Aortic smooth muscle cell (primary cell): ENCODE measurements around the gene PSEN1. TPM values are rescaled to one million over a fixed set of nuclear protein-coding genes. Genes with fewer than 3 reads are reported as not detected.

Experiments
- total RNA-seq: library from RNA; depleted of rRNA; stranded (reverse); fragments of >200 nt; gene quantifications from 2 replicates; pipeline ENCODE4 v1.2.3, GENCODE V29; 2014

The PSEN1 gene
- 47.4 and 51.8 TPM in 2 replicates for total RNA-seq

DNA sequence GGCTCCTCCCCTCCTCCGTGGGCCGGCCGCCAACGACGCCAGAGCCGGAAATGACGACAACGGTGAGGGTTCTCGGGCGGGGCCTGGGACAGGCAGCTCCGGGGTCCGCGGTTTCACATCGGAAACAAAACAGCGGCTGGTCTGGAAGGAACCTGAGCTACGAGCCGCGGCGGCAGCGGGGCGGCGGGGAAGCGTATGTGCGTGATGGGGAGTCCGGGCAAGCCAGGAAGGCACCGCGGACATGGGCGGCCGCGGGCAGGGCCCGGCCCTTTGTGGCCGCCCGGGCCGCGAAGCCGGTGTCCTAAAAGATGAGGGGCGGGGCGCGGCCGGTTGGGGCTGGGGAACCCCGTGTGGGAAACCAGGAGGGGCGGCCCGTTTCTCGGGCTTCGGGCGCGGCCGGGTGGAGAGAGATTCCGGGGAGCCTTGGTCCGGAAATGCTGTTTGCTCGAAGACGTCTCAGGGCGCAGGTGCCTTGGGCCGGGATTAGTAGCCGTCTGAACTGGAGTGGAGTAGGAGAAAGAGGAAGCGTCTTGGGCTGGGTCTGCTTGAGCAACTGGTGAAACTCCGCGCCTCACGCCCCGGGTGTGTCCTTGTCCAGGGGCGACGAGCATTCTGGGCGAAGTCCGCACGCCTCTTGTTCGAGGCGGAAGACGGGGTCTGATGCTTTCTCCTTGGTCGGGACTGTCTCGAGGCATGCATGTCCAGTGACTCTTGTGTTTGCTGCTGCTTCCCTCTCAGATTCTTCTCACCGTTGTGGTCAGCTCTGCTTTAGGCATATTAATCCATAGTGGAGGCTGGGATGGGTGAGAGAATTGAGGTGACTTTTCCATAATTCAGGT, at the start of gene PSEN1:
Gene PSEN1 (plus strand): TSS at position 121 of the 839 bp plus-strand sequence. CDS start 11,513 bp downstream, outside the sequence.

DNA sequence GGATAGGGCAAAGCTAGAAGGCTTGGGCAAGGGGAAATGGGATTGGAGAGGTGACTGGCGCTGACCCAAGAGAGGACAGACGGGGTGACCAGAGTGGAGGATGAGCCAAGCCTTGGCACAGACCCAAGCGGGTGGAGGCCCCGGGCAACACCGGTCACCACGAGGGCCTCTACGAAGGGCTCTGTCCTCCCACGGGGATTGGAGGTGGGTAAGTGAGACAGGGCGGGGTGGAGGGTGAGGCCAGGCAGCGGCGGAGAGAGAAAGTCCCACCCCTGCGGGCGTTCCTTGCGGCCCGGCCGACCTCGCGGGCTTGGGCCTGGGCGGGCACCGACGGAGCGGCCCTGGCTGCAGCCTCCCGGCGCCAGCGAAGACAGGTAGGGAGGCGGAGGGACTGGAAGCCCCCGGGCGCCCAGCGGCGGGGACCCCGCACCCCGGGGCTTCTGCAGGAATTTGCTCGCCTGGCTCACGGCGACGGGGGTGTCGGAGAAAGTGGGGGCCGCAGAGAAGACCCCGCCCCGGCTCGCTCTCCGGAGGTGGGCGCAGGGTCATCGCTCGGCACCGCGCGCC, 101.0 kb downstream of the PSEN1 start, which contains the start of gene PAPLN:
Gene PAPLN (plus strand): TSS at position 288 of the 567 bp plus-strand sequence. CDS start 2,273 bp downstream, outside the sequence.

Other genes with a start within 250 kb of the PSEN1 start
- 1.7 and 1.8 TPM in 2 replicates for gene DPF3, start 242.4 kb upstream of the PSEN1 start, total RNA-seq
- gene DCAF4, start 210.0 kb upstream of the PSEN1 start, total RNA-seq: 5.5 and 8.1 TPM in 2 replicates
- gene ZFYVE1, start 109.4 kb upstream of the PSEN1 start, total RNA-seq: 14.7 and 16.0 TPM in 2 replicates
- gene RBM25, start 78.0 kb upstream of the PSEN1 start, total RNA-seq: 34.3 and 41.2 TPM in 2 replicates
- gene PAPLN, start 101.0 kb downstream of the PSEN1 start, total RNA-seq: 2.8 and 3.6 TPM in 2 replicates